OCI-M1 (cell line): ENCODE data around the gene TP73.

Experiments
- DNase-seq: peaks from one replicate; lab custom pipeline; 2025; lab: John Stamatoyannopoulos, UW

TP73 gene

DNA sequence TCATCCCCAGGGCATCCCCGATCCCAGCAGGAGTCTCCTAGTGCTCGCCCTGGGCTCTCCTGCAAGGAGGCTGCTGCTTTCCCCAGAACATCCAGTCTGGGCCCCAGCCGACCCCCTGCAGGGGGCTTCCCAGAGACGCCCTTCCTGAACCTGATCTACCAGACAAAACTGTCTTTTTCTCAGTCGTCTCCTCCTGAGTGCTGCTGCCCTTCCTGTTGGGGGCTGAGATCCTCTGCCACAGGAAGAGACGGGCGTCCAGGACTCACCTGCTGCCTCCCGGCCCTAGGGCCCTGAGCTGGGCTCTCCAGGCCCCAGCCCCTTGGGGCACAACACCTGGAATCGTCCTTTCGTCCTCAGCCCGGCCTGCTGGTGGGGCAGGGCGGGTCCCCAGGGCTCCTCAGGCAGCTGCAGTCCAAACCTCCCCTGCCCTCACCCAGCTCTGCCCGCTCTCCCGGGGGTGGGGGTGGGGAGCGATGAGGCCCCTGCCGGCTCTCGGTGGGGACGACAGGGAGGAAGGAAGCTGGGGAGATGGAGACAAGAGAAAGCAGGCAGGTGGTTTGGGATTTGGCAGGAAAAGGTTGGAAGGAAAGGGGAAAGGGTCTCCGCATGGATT lies 36.9 kb downstream of the TP73 start:
- DNase-seq = no peak

DNA sequence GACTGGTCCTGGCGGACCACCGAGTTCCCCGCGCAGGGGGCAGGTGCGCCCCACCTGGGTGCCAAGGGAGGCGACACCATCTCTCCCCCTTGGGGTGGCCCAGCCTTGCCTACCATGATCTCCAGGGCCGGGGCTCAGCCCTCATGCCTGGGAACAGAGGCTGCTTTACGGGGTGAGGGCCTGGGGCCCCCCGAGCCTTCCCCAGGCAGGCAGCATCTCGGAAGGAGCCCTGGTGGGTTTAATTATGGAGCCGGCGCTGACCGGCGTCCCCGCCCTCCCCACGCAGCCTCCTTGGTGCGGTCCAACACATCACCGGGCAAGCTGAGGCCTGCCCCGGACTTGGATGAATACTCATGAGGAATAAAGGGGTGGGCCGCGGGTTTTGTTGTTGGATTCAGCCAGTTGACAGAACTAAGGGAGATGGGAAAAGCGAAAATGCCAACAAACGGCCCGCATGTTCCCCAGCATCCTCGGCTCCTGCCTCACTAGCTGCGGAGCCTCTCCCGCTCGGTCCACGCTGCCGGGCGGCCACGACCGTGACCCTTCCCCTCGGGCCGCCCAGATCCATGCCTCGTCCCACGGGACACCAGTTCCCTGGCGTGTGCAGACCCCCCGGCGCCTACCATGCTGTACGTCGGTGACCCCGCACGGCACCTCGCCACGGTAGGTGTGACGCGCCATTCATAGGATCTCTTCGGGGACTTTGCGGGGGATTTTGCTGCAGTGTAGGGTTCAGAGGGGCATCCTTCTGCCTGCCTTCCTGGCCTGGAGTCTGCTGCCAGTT lies 38.2 kb downstream of the TP73 start:
- no peak for DNase-seq

DNA sequence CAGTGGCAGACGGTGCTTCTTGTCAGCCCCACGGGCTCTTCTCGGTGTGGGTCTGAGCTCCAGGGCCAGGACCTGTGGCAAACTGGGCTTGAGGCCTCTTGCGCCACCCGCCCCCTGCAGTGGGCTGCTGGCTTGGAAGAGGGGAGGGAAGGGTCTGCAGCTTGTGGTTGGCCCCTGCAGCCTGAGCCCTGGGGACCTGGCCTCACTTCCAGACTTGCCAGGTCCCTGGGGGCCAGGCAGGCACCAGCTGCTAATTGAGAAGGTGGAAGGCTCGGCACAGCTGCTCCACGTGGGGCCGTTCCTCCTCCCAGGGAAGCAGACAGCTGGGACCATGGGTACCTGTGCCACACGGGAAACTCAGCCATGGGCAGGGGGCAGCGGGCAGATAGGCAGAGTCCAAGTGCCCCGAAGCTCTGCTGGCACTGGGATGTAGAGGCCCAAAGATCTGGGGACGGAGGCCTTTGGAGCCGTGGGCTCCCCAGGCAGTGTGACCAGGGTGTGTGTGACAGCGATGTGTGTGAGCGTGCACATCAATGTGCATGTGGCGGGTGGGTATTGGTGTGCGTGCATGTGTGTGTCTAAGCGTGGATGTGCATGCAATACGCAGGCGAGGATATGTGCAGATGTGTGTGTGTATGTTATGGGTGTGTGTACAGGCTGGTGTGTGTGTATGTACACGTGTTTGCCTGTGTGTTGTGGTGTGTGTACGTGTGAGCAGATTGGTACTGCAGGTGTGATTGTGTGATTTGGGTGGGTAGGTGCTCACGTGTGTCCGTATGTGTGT lies 39.3 kb downstream of the TP73 start:
- DNase-seq = no peak

DNA sequence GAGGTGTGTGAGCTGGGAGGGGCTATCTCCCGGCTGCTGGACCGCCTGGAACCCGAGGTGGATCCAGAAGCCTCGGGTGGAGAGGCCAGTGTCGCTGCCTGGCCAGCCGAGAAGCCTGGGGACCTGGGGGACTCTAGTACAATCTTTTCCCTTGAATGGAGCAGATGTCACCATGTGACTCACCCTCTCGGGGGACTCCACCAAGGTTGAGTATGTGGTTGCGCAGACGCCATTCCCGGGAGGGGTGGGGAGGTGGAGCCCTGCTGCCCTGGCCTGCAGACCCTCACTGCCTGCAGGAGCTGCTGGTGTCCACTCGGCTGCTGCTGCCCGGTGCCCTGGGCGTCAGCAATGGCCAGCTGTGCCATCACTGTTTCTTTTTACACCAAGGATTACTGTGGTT lies 40.3 kb downstream of the TP73 start:
- no peak for DNase-seq

DNA sequence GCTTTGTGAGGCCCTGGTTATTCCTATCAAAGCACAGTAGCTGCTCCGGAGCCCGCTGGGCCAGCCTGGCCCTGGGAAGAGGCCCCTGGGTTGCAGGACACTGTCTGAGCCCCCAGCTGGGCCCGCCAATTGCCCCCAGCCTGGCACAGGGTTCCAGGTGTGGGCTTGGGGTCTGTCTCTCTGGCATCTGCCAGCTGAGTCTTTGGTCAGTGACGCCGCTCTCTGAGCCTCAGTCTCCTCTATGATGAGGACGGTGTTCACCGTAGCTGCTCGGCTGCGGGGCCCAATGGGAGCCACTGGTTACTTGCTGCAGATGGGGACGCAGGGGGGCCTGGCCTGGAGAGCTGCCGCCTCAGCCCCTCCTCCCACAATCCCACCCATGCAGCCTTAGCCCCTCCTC lies 41.0 kb downstream of the TP73 start:
- no peak for DNase-seq

DNA sequence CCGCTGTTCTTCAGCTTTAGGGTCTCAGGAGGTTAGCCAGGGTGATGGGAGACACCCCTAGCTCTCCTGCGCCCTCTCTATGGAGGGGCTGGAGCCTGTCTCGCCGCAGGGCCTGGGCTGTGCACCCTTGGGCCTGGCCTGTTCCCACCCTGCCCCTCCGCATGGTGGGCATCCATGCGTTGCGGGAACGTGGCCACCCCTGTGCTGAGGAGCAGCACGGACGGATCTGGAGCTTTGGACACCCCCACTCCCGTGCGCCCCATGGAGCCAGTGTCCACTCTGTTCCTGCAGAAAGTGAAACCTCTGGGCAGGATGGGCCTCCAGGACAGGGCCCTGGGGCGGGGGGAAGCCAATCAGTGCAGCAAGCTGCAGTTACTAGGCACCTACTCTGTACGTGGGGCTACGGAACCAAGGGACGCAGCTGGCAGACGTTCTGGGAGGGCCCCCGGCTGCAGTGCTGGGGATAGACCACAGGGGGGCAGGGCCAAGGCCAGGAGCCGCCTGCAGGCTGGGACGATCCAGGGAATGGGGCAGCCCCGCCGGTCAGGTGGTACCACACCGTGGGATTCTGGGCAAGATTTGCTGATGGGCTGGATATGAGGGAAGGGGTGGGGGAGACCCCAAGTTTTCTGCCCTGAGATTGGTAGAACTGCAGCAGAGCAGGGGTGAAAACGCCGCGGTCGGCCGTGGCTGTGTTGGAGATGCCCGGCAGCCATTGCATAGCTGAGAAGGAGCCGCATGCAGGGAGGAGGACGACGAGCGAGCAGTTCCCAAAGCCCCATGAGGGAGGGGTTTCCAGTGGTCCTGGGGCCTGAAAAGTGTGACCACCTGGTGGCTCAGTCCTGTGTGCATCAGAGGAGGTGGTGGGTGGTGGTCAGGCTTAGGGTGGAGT lies 43.3 kb downstream of the TP73 start:
- DNase-seq = peak; percentile 6

DNA sequence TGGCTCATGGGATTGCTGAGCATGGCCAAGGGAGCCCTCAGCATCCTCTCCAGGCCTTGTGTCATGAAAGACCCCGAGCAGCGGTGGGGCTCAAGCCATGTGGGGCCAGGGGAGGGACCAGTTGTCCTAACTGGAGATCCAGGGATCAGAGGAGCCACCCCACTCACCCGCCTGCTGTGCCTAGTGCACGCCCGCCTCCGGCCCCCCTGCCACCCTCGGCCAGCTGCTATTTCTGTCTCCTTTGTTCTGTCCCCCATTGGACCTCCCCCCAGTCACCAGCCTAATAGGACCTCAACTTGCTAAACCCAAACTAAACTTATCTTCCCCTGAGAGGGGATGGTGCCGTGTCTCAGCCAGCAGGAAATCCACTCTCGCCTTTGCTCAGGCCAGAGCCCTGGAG lies 44.4 kb downstream of the TP73 start:
- no peak for DNase-seq

DNA sequence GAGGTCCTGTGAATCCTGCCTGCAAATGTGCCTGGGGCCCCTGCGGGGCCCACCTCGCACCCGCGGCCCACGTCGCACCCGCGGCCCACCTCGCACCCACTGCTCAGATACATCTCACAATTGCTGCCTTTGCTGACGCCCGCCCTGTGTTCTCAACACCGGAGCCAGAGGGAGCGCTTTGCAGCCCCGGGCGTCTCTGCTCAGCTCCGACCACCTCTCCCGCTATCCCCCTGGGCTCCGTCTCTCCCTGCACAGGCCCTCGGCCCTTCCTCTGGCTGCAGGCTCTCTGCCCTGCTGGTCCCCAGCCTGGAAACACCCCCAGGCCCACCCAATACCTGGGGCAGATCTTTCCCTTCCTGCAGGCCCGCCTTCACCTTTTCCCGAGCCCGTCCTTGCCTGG lies 44.8 kb downstream of the TP73 start:
- no peak for DNase-seq

DNA sequence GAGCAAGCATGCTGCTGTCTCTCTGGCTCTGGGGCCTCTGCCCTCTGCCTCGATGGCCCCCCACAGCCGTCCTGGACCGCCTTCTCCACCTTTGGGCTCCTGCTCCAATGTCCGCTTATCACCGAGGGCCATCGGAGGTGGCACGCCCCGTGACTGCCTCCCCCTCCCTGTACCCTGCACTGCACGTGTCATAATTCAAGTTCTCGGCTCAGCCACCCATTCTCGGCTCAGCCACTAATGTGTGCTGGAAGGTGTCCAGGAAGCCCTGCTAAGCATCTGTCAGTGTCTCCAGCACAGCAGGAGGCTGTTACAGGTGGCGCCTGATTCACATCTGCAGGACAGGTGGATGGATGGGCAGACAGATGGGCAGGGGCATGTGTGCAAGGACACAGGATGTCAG lies 45.5 kb downstream of the TP73 start:
- no peak for DNase-seq

DNA sequence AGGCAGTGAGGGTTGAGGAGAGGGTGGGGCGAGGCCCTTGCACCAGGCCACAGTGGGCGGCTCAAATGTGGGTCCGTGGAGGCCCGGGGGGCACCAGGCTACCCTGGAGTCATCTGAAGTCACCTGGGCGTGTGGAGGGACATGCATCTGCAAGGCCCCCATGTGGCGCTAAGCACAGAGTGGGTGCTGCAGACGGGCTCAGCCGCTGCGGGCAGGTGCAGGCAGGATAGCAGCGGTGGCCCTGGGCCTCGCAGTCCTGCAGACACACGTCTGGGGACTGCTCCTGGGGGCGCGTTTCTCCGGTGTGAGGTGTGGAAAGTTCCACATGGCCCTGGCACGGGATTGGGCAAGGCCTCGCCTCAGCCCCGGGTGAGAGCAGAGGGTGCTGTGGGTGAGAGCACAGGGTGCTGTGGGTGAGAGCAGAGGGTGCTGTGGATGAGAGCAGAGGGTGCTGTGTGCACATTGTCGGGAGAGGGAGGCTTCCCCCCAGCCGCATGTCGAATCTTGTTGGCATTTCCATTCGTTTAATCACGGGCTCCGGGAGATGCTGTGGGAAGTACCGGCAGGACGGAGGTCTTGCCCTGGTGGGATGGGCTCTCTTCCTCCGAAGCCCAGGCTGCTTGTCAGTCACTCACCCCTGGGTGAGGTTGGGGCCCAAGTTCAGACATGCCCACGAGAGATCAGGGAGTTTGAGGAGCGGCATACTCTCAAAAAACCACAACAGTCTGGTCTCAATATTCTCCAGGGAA lies 46.5 kb downstream of the TP73 start:
- DNase-seq = no peak

DNA sequence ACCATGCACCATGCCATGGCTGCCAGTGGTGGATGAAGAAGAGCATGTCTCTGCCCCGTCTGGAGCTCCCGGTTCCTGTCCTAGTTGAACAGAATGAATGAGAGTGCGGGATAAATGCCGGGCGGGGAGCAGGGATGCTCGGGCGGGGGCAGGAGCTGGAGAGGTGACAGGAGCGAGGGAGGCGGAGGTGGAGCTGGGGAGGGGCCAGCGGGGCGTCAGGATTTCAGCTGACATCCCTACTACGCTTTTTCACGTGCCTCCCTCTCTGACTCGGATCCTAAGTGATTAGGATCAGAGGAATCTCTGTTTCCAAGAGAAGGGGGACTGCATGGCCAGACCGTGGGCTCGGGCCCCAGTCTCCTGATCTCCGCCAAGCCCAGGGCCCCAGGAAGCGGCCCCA lies 47.3 kb downstream of the TP73 start:
- DNase-seq = no peak

DNA sequence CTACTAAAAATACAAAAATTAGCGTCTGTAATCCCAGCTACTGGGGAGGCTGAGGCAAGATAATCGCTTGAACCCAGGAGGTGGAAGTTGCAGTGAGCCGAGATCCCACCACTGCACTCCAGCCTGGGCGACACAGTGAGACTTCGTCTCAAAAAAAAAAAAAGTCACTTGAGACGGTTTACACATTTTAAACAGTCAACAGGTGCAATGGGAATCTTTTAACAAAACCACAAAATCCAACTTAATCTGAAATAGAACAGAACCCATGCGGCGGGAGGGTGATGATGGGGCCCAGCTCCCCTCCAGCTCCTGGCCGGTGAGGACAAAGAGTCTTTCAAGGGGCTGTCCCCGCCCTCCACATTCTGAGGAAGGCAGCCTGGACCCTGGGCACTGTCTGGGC lies 48.3 kb downstream of the TP73 start:
- DNase-seq = no peak

DNA sequence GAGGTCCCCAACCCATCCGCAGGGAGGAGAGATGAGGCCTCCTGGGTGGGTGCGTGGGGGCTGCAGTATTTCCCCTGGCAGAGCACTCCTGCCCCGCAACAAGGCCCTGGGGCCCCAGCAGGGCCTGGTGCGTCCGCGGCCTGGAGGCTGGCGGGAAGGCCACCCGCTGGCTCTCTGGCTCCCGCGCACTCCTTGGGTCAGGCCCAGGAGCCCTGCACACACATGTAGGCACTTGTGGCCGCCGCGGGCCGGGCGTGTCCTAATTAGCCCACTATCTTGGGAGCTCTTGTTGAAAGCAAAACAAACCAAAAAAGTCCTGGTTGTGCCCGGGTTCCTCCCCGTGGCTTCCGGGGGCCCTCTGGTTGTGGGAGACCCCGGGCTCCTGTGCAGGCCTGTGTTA lies 50.2 kb downstream of the TP73 start:
- no peak for DNase-seq

DNA sequence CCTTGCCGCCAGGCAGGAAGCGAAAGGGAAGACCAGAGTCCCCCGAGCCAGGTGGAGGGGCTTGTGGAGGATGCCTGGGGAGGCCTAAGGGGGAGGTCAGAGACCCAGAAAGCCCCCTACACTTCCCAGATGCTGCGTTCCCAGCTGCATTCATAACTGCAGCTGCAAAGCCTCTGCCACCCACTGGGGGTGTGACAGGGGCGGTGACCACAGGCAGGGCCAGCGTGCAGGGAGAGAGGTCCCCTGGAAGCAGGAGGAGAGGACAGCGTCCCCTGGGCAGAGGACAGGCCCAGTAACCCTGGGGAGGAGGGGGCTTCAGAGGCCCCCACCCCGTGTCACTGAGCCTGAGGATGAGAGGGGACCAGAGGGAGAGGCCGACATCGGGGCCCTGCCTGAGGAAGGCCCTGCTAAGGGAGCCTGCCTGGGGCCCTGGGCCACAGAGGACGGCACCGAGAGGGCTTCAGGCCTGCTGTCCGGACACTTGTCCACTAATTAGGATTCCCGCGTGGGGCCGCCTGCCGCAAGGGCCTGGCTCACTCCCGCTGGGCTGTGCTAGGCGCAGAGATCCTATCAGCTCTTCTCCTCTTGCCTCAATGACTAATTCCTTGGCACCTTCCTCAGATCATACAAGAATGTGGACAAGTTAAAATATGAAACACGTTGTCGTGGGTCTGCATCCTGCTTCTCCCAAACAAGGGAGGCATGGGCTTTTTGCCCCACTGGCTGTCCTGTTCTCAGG lies 50.8 kb downstream of the TP73 start:
- no peak for DNase-seq

DNA sequence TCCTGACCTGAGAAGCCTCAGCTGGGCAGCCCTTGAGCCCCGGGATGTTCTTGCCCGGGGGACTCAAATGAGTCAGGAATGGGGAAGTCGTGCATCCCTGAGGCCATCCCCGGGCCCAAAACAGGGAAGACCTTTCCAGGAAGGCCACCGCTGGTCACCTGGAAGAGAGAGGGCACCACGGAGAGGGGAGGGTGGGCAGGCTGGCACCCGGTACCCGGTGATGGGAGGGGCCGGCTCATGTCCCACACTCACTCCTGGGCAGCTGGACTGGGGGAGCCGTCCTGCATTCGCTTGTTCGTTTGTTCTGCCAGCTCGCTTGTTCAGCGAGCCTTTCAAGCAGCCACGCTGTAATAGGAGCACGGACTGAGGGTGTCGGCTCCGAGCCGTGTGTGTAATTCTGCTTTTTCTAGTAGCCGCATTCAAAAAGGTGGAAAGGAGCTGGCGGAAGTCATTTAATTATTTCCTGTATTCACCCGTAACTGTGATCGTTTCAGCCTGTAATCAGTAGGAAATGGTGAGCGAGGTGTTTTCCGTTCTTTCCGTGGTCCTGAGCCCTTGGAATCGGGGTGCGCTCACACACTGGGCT lies 51.6 kb downstream of the TP73 start:
- DNase-seq = no peak

DNA sequence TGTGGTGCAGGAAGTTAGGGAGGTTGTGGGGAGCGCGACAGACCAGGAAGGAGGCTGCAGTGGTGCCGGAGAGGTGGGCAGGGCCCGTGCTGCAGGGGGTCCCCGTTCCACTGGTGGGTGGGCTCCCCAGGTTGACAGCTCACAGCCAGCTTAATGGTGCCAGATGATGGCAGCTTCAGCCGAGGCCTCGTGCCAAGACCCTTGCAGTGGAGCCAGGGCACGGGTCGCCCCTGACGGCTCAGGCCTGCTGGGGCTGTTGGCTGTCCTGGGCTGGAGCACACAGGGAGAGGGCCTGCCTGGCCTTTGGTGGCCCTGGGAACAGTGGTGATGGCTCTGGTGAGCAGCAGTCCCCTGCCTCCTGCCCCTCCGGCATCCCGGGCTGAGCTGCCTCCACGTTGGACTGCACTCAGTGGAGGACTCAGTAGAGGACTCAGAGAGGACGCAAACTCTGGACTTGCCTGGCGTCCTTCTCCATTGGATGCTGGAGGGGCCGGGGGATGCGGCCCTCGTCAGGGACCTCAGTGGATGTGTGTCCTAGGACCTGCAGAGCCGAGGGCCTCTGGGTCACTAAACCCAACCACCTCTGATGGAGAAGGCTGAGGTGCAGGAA lies 53.1 kb downstream of the TP73 start:
- DNase-seq = no peak

DNA sequence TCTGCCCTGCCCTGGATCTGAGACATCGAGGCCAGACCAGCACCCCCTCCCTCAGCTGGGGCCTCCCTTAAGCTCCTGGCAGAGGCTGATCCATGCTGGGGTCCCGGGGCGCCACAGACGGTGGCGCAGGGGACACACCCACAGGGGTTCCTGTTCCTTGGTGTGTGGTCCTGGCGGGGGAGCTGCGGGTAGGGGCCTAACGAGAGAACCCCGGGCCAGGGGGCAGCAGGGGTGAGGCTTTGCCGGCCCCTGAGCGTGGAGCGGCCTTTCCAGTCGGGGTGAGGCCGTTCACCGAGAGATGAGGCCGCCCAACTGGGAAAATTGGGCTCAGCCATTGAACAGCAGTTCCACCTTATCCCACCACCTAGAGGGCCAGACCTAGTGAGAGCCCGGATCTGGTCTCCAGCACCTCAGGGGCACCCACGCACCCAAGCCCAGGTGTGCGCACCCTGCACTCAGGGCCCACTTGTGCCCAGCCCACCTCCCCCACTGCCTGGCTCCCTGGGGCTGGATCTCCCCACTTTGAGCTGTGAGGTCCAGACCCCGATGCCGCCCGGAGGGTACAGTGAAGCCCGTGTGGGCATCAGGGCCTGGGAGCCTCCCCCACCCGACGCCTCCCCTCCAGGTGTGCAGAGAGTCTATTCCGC lies 54.5 kb downstream of the TP73 start:
- DNase-seq = no peak

DNA sequence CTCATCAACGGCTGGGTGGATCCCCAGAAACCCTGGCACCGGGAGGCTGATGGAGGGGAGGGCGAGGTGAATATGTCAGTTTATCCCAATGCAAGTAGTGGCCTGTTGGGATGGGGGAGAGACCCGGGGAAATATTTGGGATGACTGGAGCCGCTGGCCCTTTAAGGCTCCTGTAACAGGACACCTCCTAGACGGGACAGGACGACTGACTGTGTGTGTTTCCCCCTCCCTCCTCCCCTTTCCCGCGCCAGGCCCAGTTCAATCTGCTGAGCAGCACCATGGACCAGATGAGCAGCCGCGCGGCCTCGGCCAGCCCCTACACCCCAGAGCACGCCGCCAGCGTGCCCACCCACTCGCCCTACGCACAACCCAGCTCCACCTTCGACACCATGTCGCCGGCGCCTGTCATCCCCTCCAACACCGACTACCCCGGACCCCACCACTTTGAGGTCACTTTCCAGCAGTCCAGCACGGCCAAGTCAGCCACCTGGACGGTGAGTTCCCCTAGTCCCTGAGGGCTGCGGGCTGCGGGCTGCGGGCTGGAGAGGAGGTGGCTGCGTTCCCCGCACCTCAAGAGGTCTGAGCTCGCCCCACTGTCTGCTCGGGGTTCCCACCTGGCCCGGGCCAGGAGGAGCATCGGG lies 55.1 kb downstream of the TP73 start:
- DNase-seq = no peak

DNA sequence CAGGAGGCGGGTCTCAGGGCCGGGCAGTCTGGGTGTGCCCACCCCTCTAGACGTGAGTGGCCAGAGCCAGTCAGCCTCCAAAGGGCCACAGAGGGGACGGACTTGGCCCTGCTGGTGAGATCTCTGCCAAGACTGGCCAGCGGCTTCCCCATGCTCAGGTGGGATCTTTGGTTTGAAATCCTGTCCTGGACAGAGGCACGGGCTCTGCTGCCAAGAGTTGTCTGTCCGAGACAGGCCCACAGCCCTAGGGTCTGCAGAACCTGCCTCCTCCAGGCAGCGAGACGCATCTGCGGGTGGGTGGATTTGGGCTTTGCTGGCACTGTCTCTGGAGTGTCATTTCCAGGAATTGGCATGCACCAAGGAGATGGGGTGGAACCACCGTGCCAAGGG lies 55.6 kb downstream of the TP73 start:
- no peak for DNase-seq
